Ascending aorta (tissue), 2 donors: ENCODE data around the gene ANAPC1. TPM values are rescaled to one million over a fixed set of nuclear protein-coding genes. Genes with fewer than 3 reads are reported as not detected.
"Not testable (repeated sequence)": the region's sequence is repeated elsewhere in the genome, so short reads cannot be mapped to it uniquely, and the experiment has no call there.

Experiments
- DNase-seq, 2 donors: peaks; one replicate each; pipeline ENCODE4 v3.0.0-alpha.2; 2019; ENCODE audit warnings: low spot score in 2 of 2
- H3K27ac ChIP-seq, 2 donors: fragments of 200-600 bp; sonication (generic); one replicate each; pipeline ENCODE4 v1.5.1; 2016 to 2017; ENCODE audit warnings: mild to moderate bottlenecking in 1 of 2
- H3K27me3 ChIP-seq: fragments of 200-600 bp; sonication (generic); one replicate; pipeline ENCODE4 v1.5.1; 2017
- H3K36me3 ChIP-seq, 2 donors: fragments of 200-600 bp; sonication (generic); one replicate each; pipeline ENCODE4 v1.5.1; 2016
- H3K4me1 ChIP-seq, 2 donors: fragments of 200-600 bp; sonication (generic); one replicate each; pipeline ENCODE4 v1.5.1; 2016 to 2017; ENCODE audit warnings: mild to moderate bottlenecking in 1 of 2
- H3K4me3 ChIP-seq, 2 donors: fragments of 200-600 bp; sonication (generic); one replicate each; pipeline ENCODE4 v1.5.1; 2016 to 2017; ENCODE audit warnings: mild to moderate bottlenecking in 1 of 2
- H3K9me3 ChIP-seq, 2 donors: fragments of 200-600 bp; sonication (generic); one replicate each; pipeline ENCODE4 v1.5.1; 2016
- CTCF ChIP-seq, 3 experiments: fragments of 200-600 bp in 2 of 3; fragments of 450-650 bp in 1 of 3; sonication (generic) in 2 of 3; IDR thresholded peaks; one replicate each; pipeline ENCODE4 v1.5.1; 2016 to 2019; ENCODE audit warnings: antibody characterized with exemption in 3 of 3, mild to moderate bottlenecking in 1 of 3, moderate library complexity in 1 of 3
- intact Hi-C: fragments of 100-400 bp; cut with DNase I; formaldehyde crosslinking; loops from one replicate; pipeline ENCODE4 v1.15.1; 2023
- total RNA-seq: library from RNA; depleted of rRNA; stranded (reverse); fragments of >200 nt; gene quantifications from one replicate; pipeline ENCODE4 v1.1.0, GENCODE V29; 2016

Gene ANAPC1
- total RNA-seq, 1 donor from 2014 or later: 36.6 TPM

GRCh38 chr2:111834221-111834620, 49.8 kb downstream of the ANAPC1 start:
- H3K36me3 ChIP-seq, intact Hi-C loops, H3K4me3 ChIP-seq, H3K27me3 ChIP-seq, DNase-seq, H3K27ac ChIP-seq, H3K9me3 ChIP-seq, H3K4me1 ChIP-seq: not testable (repeated sequence)

- H3K4me1 ChIP-seq, H3K36me3 ChIP-seq, intact Hi-C loops, DNase-seq, H3K27me3 ChIP-seq, H3K4me3 ChIP-seq, H3K27ac ChIP-seq, H3K9me3 ChIP-seq: not testable (repeated sequence)
Measured at GRCh38 chr2:111830479-111830878, 53.5 kb downstream of the ANAPC1 start.

- intact Hi-C loops, H3K27me3 ChIP-seq, H3K4me3 ChIP-seq, H3K4me1 ChIP-seq, H3K27ac ChIP-seq, H3K9me3 ChIP-seq, H3K36me3 ChIP-seq, DNase-seq: not testable (repeated sequence)
Measured at GRCh38 chr2:111828217-111828766, 55.7 kb downstream of the ANAPC1 start.

GRCh38 chr2:111812970-111813622, 70.9 kb downstream of the ANAPC1 start:
- intact Hi-C loops, H3K4me1 ChIP-seq, H3K9me3 ChIP-seq, H3K27me3 ChIP-seq, H3K36me3 ChIP-seq, DNase-seq, H3K27ac ChIP-seq, H3K4me3 ChIP-seq: not testable (repeated sequence)
- peak in 1 of 3 experiments; percentile 7 for TF ChIP-seq CTCF (IDR thresholded peaks at IDR 0.05)

- intact Hi-C loops, H3K4me3 ChIP-seq, DNase-seq, H3K27me3 ChIP-seq, H3K27ac ChIP-seq, H3K4me1 ChIP-seq, H3K36me3 ChIP-seq, H3K9me3 ChIP-seq: not testable (repeated sequence)
Measured at GRCh38 chr2:111790633-111791032, 93.4 kb downstream of the ANAPC1 start.

GRCh38 chr2:111784081-111784480, 99.9 kb downstream of the ANAPC1 start:
- H3K27ac ChIP-seq, H3K36me3 ChIP-seq, H3K27me3 ChIP-seq, H3K4me1 ChIP-seq, H3K4me3 ChIP-seq, H3K9me3 ChIP-seq, DNase-seq, intact Hi-C loops: not testable (repeated sequence)

- H3K27ac ChIP-seq, H3K36me3 ChIP-seq, H3K4me1 ChIP-seq, DNase-seq, H3K9me3 ChIP-seq, H3K27me3 ChIP-seq, intact Hi-C loops, H3K4me3 ChIP-seq: not testable (repeated sequence)
Measured at GRCh38 chr2:111782195-111782594, 101.8 kb downstream of the ANAPC1 start.

GRCh38 chr2:111781443-111782094, 102.4 kb downstream of the ANAPC1 start:
- H3K4me3 ChIP-seq, H3K4me1 ChIP-seq, H3K36me3 ChIP-seq, DNase-seq, H3K9me3 ChIP-seq, H3K27me3 ChIP-seq, H3K27ac ChIP-seq, intact Hi-C loops: not testable (repeated sequence)

- intact Hi-C loops, DNase-seq, H3K27ac ChIP-seq, H3K4me1 ChIP-seq, H3K9me3 ChIP-seq, H3K36me3 ChIP-seq, H3K4me3 ChIP-seq, H3K27me3 ChIP-seq: not testable (repeated sequence)
Measured at GRCh38 chr2:111777155-111777554, 106.8 kb downstream of the ANAPC1 start.

GRCh38 chr2:111776296-111776695, 107.7 kb downstream of the ANAPC1 start:
- H3K27ac ChIP-seq, DNase-seq, H3K4me1 ChIP-seq, H3K9me3 ChIP-seq, H3K27me3 ChIP-seq, H3K36me3 ChIP-seq, intact Hi-C loops, H3K4me3 ChIP-seq: not testable (repeated sequence)

GRCh38 chr2:111772180-111772579, 111.8 kb downstream of the ANAPC1 start:
- intact Hi-C loops, H3K27me3 ChIP-seq, H3K9me3 ChIP-seq, H3K27ac ChIP-seq, H3K4me3 ChIP-seq, H3K36me3 ChIP-seq, H3K4me1 ChIP-seq, DNase-seq: not testable (repeated sequence)

- DNase-seq, intact Hi-C loops, H3K27me3 ChIP-seq, H3K4me1 ChIP-seq, H3K9me3 ChIP-seq, H3K36me3 ChIP-seq, H3K27ac ChIP-seq, H3K4me3 ChIP-seq: not testable (repeated sequence)
Measured at GRCh38 chr2:111770916-111771658, 112.9 kb downstream of the ANAPC1 start.
